Cardiac ventricle fibroblast (primary cell): ENCODE results near the gene TENT4B. TPM values are rescaled to one million over a fixed set of nuclear protein-coding genes. Genes with fewer than 3 reads are reported as not detected.

Experiments used
- total RNA-seq: library from RNA; depleted of rRNA; stranded (reverse); fragments of >200 nt; gene quantifications from 2 replicates; pipeline ENCODE4 v1.2.3, GENCODE V29; 2015

The TENT4B gene
- 7.0 and 7.7 TPM in 2 replicates for total RNA-seq

GRCh38 chr16:50152807-50153595 is at the start of gene TENT4B:
TENT4B (plus strand) TSS chr16:50153306; CDS start chr16:50153622, 316 bp downstream.

GRCh38 chr16:50266337-50267091 is 113.4 kb downstream of the TENT4B start, which contains the start of gene ADCY7:
ADCY7 (plus strand) TSS chr16:50266551; CDS start chr16:50288180, 21,629 bp downstream.

Other genes with a start within 250 kb of the TENT4B start
- 11.7 and 13.5 TPM in 2 replicates for gene CNEP1R1, start 128.1 kb upstream of the TENT4B start, total RNA-seq
- 10.4 and 10.9 TPM in 2 replicates for gene HEATR3, start 87.3 kb upstream of the TENT4B start, total RNA-seq
- 16.3 and 34.6 TPM in 2 replicates for gene ADCY7, start 113.2 kb downstream of the TENT4B start, total RNA-seq
- 25.1 and 27.3 TPM in 2 replicates for gene BRD7, start 215.7 kb downstream of the TENT4B start, total RNA-seq